SK-N-SH (cell line): ENCODE measurements around the gene OSBPL2. TPM values are rescaled to one million over a fixed set of nuclear protein-coding genes. Genes with fewer than 3 reads are reported as not detected.

Source experiments
- CTCF ChIA-PET: fragments of 300-600, 350-600 bp; formaldehyde crosslinking; extraction: SDS; loops from one replicate; lab custom pipeline; 2021; lab: Yijun Ruan, JAX
- POLR2A ChIA-PET: fragments of 350-600 bp; sonication (Branson Sonifier 250); formaldehyde crosslinking; extraction: SDS; loops from one replicate; lab custom pipeline; 2020; ENCODE audit warnings: antibody characterized with exemption, inconsistent platforms; lab: Yijun Ruan, JAX
- DNase-seq: peaks from one replicate; pipeline ENCODE4 v3.0.0; 2012
- H2AFZ ChIP-seq: fragments of 200-600 bp; sonication (generic); 2 replicates; pipeline ENCODE4 v1.8.1; 2016; ENCODE audit warnings: antibody characterized with exemption, mild to moderate bottlenecking, low read depth
- H3F3A ChIP-seq: fragments of 200-600 bp; sonication (generic); replicated peaks from 2 replicates; pipeline ENCODE3; 2016; ENCODE audit warnings: antibody characterized with exemption, mild to moderate bottlenecking; ENCODE audit not compliant: insufficient read depth
- H3K27ac ChIP-seq, 2 experiments: fragments of 200-500 bp in 1 of 2; fragments of 200-600 bp in 1 of 2; sonication (Bioruptor generic) in 1 of 2; sonication (generic), shearing (Covaris generic) in 1 of 2; 2 replicates each; pipeline versions ENCODE4 v1.5.1 to v1.6.1; 2014 to 2016; ENCODE audit warnings: low read depth in 2 of 2, inconsistent platforms in 1 of 2, low read length in 1 of 2, mild to moderate bottlenecking in 1 of 2, mixed read lengths in 1 of 2
- H3K27me3 ChIP-seq: fragments of 200-600 bp; sonication (generic), shearing (Covaris generic); 2 replicates; pipeline ENCODE4 v1.6.1; 2016; ENCODE audit warnings: mixed run types; ENCODE audit not compliant: insufficient read depth
- H3K36me3 ChIP-seq, 2 experiments: fragments of 200-500 bp in 1 of 2; fragments of 200-600 bp in 1 of 2; sonication (Bioruptor generic) in 1 of 2; sonication (generic) in 1 of 2; replicated peaks in 1 of 2; 2 replicates each; pipeline versions ENCODE3 to v1.5.1; 2014 to 2016; ENCODE audit warnings: low read length in 1 of 2, mild to moderate bottlenecking in 1 of 2; ENCODE audit not compliant: insufficient read depth in 2 of 2, control insufficient read depth in 1 of 2
- H3K4me1 ChIP-seq, 2 experiments: fragments of 200-500 bp in 1 of 2; fragments of 200-600 bp in 1 of 2; sonication (Bioruptor generic) in 1 of 2; sonication (generic), shearing (Covaris generic) in 1 of 2; 2 replicates each; pipeline versions ENCODE4 v1.5.1 to v1.6.1; 2014 to 2016; ENCODE audit warnings: low read depth in 1 of 2, low read length in 1 of 2, mixed run types in 1 of 2; ENCODE audit not compliant: insufficient read depth in 2 of 2, control insufficient read depth in 1 of 2
- H3K4me2 ChIP-seq: fragments of 200-600 bp; sonication (generic), shearing (Covaris generic); 2 replicates; pipeline ENCODE4 v1.6.1; 2017; ENCODE audit warnings: mixed run types
- H3K4me3 ChIP-seq, 2 experiments: fragments of 200-500 bp in 1 of 2; fragments of 200-600 bp in 1 of 2; sonication (Bioruptor generic) in 1 of 2; sonication (generic), shearing (Covaris generic) in 1 of 2; 2 replicates each; pipeline versions ENCODE4 v1.5.1 to v1.8.1; 2014 to 2016; ENCODE audit warnings: low read depth in 2 of 2, inconsistent platforms in 1 of 2, low read length in 1 of 2, mild to moderate bottlenecking in 1 of 2, mixed read lengths in 1 of 2, moderate library complexity in 1 of 2
- H3K79me2 ChIP-seq: fragments of 200-600 bp; sonication (generic); 2 replicates; pipeline ENCODE4 v1.8.1; 2017; ENCODE audit warnings: mild to moderate bottlenecking; ENCODE audit not compliant: insufficient read depth
- H3K9ac ChIP-seq: fragments of 200-600 bp; sonication (generic); 2 replicates; pipeline ENCODE4 v1.6.1; 2017; ENCODE audit warnings: mixed run types
- H3K9me2 ChIP-seq: fragments of 200-600 bp; sonication (generic); 2 replicates; pipeline ENCODE4 v1.6.1; 2017; ENCODE audit warnings: mixed run types
- H3K9me3 ChIP-seq: fragments of 200-600 bp; sonication (generic); 2 replicates; pipeline ENCODE4 v1.6.1; 2017; ENCODE audit warnings: mixed run types, mild to moderate bottlenecking, moderate library complexity
- H4K20me1 ChIP-seq: fragments of 200-600 bp; sonication (generic); 2 replicates; pipeline ENCODE4 v1.6.1; 2017; ENCODE audit warnings: mild to moderate bottlenecking, mixed run types; ENCODE audit not compliant: insufficient read depth
- ELF1 ChIP-seq: IDR thresholded peaks from 2 replicates; pipeline ENCODE4 v1.4.0; 2012
- EP300 ChIP-seq, 2 experiments: IDR thresholded peaks; 2 replicates each; pipeline versions ENCODE4 v1.4.0 to v1.6.1; 2012; ENCODE audit warnings: borderline replicate concordance in 1 of 2, low read depth in 1 of 2, low read length in 1 of 2
- GABPA ChIP-seq: IDR thresholded peaks from 2 replicates; pipeline ENCODE4 v1.4.0; 2012; ENCODE audit warnings: low read depth, mild to moderate bottlenecking
- JUND ChIP-seq: IDR thresholded peaks from 2 replicates; pipeline ENCODE4 v1.4.0; 2012
- MEF2A ChIP-seq: IDR thresholded peaks from 2 replicates; pipeline ENCODE4 v1.4.0; 2012; ENCODE audit warnings: low read depth, borderline replicate concordance
- MXI1 ChIP-seq: IDR thresholded peaks from 2 replicates; pipeline ENCODE4 v1.6.1; 2012; ENCODE audit warnings: mild to moderate bottlenecking, low read depth, low read length, improper control_type of control experiment
- NRF1 ChIP-seq: IDR thresholded peaks from 2 replicates; pipeline ENCODE4 v1.6.1; 2012; ENCODE audit warnings: low read depth, mild to moderate bottlenecking, low read length
- RAD21 ChIP-seq: IDR thresholded peaks from 2 replicates; pipeline ENCODE4 v1.6.1; 2012; ENCODE audit warnings: mild to moderate bottlenecking, low read length
- RCOR1 ChIP-seq: fragments of 150-350 bp; IDR thresholded peaks from 2 replicates; pipeline ENCODE4 v1.6.1; 2017; ENCODE audit warnings: antibody characterized with exemption, low read length
- RFX5 ChIP-seq: IDR thresholded peaks from 2 replicates; pipeline ENCODE4 v1.6.1; 2012; ENCODE audit warnings: mild to moderate bottlenecking, improper control_type of control experiment, low read length
- RXRA ChIP-seq: IDR thresholded peaks from 2 replicates; pipeline ENCODE4 v1.4.0; 2012; ENCODE audit warnings: low read depth, mild to moderate bottlenecking, borderline replicate concordance
- SMC3 ChIP-seq: IDR thresholded peaks from 2 replicates; pipeline ENCODE4 v1.6.1; 2012; ENCODE audit warnings: low read depth, low read length, improper control_type of control experiment
- TEAD4 ChIP-seq: IDR thresholded peaks from 2 replicates; pipeline ENCODE4 v1.4.0; 2012; ENCODE audit warnings: mild to moderate bottlenecking, borderline replicate concordance; ENCODE audit not compliant: insufficient read depth
- YY1 ChIP-seq: IDR thresholded peaks from 2 replicates; pipeline ENCODE4 v1.4.0; 2012; ENCODE audit warnings: low read depth, mild to moderate bottlenecking
- WGBS: methylation state at CpG from one replicate; pipeline ENCODE4 v1.1.6; 2017; ENCODE audit warnings: low lambda C conversion rate; 5-methylcytosine and 5-hydroxymethylcytosine counted together
- polyA plus RNA-seq, 3 experiments: library from polyadenylated mRNA; depleted of rRNA; stranded (reverse); fragments of >200 nt; gene quantifications; 2 replicates each; pipeline ENCODE4 v1.2.3, GENCODE V29; 2012
- TF ChIP-seq, protein P1 (sequence below): IDR thresholded peaks from 2 replicates; pipeline ENCODE4 v1.4.0; 2012; ENCODE audit warnings: low read depth, borderline replicate concordance
- TF ChIP-seq, protein P2 (sequence below): fragments of 150-350 bp; IDR thresholded peaks from 2 replicates; pipeline ENCODE4 v1.6.1; 2017; ENCODE audit warnings: antibody characterized with exemption, low read length, low read depth, borderline replicate concordance
- TF ChIP-seq, protein P3 (sequence below): IDR thresholded peaks from 2 replicates; pipeline ENCODE4; 2012
- TF ChIP-seq, protein P4 (sequence below): fragments of 200-600 bp; sonication (generic); IDR thresholded peaks from 2 replicates; pipeline ENCODE4 v1.6.1; 2017; ENCODE audit warnings: antibody characterized with exemption, mild to moderate bottlenecking, moderate library complexity
- TF ChIP-seq, protein P5 (sequence below): fragments of 150-350 bp; IDR thresholded peaks from 2 replicates; pipeline ENCODE4 v1.6.1; 2016; ENCODE audit warnings: mild to moderate bottlenecking, low read depth, low read length
- TF ChIP-seq, protein P6 (sequence below): IDR thresholded peaks from 2 replicates; pipeline ENCODE4 v1.4.0; 2012; ENCODE audit warnings: low read depth, borderline replicate concordance

Gene OSBPL2
- polyA plus RNA-seq, 1 of the 3 experiments (the other 2 are of a cell fraction): 17.7 TPM

DNA sequence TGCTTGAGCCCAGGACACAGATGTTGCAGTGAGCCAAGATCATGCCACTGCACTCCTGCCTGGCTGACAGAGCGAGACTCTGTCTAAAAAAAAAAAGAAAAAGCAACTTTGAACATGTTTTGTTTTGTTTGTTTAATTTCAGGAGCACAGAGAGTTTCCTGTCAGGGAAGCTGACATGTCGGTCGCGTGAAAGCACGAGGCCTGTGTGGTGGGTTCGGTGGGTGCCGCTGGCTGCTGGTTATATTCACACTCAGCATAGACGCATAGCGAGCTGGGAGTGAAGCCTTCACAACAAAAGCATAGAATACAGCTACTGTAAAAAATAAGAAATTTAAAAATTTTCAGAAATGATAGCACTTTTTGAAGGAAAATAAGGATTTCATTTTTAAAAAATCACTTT, 41.0 kb upstream of the OSBPL2 start (continued):
- TF ChIP-seq, protein P1, sequence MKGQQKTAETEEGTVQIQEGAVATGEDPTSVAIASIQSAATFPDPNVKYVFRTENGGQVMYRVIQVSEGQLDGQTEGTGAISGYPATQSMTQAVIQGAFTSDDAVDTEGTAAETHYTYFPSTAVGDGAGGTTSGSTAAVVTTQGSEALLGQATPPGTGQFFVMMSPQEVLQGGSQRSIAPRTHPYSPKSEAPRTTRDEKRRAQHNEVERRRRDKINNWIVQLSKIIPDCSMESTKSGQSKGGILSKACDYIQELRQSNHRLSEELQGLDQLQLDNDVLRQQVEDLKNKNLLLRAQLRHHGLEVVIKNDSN: no peak
- no peak for TF ChIP-seq EP300 (IDR thresholded peaks at IDR 0.05; ENCODE audit: borderline replicate concordance in 1 of 2, low read depth in 1 of 2, low read length in 1 of 2)
- no peak for TF ChIP-seq MXI1
- no peak for TF ChIP-seq JUND
- TF ChIP-seq, protein P2, sequence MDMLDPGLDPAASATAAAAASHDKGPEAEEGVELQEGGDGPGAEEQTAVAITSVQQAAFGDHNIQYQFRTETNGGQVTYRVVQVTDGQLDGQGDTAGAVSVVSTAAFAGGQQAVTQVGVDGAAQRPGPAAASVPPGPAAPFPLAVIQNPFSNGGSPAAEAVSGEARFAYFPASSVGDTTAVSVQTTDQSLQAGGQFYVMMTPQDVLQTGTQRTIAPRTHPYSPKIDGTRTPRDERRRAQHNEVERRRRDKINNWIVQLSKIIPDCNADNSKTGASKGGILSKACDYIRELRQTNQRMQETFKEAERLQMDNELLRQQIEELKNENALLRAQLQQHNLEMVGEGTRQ: no peak
- TF ChIP-seq RFX5: no peak
- no peak for TF ChIP-seq RXRA
- no peak for TF ChIP-seq TEAD4
- no peak for TF ChIP-seq ELF1
- TF ChIP-seq YY1: no peak
- TF ChIP-seq MEF2A: no peak
- no peak for TF ChIP-seq RAD21
- TF ChIP-seq, all 33 proteins: peak for 0

DNA sequence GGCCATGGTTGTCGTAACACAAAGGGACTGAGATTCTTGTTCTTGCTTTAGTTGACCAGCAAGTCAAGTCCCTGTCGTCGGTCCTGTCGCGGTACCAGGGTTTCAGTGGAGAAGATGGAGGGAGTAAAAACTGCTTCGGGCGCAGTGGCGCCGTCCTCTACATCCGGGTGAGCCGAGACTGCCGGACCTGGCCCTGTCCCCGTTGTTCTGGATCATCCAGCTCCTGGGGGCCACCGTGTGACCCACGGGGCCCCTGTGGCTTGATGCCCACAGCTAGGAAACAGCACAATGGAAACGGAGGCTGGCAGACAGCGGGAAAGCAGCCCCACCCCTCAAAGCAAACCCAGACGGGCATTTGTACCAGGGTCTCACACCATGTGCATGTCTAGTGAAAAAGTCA, 40.5 kb upstream of the OSBPL2 start:
- no peaks in the 10 kb centered on the region for H4K20me1 ChIP-seq
- POLR2A ChIA-PET: interaction anchor here (0.6 kb wide), 1 partner anchor 26 kb away, joined by 3 read pairs; no protein-coding TSS in a partner anchor
- WGBS: 98% methylated on average over 14 of the region's 18 CpGs
- H3K27ac ChIP-seq: no peak overlapping the region
- H3F3A ChIP-seq: no peaks in the 10 kb centered on the region
- no peak for DNase-seq
- no peak overlapping the region for H2AFZ ChIP-seq
- no peaks in the 10 kb centered on the region for H3K4me1 ChIP-seq
- no peak overlapping the region for H3K4me2 ChIP-seq
- H3K36me3 ChIP-seq: peaks cover 22 to 60% of the 10 kb centered on the region in 2 experiments
- H3K27me3 ChIP-seq: no peaks in the 10 kb centered on the region
- H3K9me2 ChIP-seq: no peaks in the 10 kb centered on the region
- CTCF ChIA-PET: interaction anchor here (0.7 to 1.8 kb wide), 4 partner anchors 41 to 187 kb away, joined by 3 to 5 read pairs (median 3); no protein-coding TSS in a partner anchor
- H3K9me3 ChIP-seq: no peaks in the 10 kb centered on the region
- H3K9ac ChIP-seq: no peak overlapping the region
- H3K4me3 ChIP-seq: no peak overlapping the region
- no peaks in the 10 kb centered on the region; the same call in 1 of the 2 replicates for H3K79me2 ChIP-seq
- TF ChIP-seq MXI1 (no peak), NRF1 (no peak), YY1 (no peak), TEAD4 (no peak), JUND (no peak), SMC3 (no peak), GABPA (no peak), RAD21 (no peak), ELF1 (no peak), RCOR1 (no peak)
- TF ChIP-seq, protein P3, sequence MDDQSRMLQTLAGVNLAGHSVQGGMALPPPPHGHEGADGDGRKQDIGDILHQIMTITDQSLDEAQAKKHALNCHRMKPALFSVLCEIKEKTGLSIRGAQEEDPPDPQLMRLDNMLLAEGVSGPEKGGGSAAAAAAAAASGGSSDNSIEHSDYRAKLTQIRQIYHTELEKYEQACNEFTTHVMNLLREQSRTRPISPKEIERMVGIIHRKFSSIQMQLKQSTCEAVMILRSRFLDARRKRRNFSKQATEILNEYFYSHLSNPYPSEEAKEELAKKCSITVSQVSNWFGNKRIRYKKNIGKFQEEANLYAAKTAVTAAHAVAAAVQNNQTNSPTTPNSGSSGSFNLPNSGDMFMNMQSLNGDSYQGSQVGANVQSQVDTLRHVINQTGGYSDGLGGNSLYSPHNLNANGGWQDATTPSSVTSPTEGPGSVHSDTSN: no peak
- TF ChIP-seq, protein P4, sequence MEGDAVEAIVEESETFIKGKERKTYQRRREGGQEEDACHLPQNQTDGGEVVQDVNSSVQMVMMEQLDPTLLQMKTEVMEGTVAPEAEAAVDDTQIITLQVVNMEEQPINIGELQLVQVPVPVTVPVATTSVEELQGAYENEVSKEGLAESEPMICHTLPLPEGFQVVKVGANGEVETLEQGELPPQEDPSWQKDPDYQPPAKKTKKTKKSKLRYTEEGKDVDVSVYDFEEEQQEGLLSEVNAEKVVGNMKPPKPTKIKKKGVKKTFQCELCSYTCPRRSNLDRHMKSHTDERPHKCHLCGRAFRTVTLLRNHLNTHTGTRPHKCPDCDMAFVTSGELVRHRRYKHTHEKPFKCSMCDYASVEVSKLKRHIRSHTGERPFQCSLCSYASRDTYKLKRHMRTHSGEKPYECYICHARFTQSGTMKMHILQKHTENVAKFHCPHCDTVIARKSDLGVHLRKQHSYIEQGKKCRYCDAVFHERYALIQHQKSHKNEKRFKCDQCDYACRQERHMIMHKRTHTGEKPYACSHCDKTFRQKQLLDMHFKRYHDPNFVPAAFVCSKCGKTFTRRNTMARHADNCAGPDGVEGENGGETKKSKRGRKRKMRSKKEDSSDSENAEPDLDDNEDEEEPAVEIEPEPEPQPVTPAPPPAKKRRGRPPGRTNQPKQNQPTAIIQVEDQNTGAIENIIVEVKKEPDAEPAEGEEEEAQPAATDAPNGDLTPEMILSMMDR: no peak
- TF ChIP-seq, protein P2: no peak
- TF ChIP-seq, protein P5, sequence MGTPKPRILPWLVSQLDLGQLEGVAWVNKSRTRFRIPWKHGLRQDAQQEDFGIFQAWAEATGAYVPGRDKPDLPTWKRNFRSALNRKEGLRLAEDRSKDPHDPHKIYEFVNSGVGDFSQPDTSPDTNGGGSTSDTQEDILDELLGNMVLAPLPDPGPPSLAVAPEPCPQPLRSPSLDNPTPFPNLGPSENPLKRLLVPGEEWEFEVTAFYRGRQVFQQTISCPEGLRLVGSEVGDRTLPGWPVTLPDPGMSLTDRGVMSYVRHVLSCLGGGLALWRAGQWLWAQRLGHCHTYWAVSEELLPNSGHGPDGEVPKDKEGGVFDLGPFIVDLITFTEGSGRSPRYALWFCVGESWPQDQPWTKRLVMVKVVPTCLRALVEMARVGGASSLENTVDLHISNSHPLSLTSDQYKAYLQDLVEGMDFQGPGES: no peak
- TF ChIP-seq, protein P6, sequence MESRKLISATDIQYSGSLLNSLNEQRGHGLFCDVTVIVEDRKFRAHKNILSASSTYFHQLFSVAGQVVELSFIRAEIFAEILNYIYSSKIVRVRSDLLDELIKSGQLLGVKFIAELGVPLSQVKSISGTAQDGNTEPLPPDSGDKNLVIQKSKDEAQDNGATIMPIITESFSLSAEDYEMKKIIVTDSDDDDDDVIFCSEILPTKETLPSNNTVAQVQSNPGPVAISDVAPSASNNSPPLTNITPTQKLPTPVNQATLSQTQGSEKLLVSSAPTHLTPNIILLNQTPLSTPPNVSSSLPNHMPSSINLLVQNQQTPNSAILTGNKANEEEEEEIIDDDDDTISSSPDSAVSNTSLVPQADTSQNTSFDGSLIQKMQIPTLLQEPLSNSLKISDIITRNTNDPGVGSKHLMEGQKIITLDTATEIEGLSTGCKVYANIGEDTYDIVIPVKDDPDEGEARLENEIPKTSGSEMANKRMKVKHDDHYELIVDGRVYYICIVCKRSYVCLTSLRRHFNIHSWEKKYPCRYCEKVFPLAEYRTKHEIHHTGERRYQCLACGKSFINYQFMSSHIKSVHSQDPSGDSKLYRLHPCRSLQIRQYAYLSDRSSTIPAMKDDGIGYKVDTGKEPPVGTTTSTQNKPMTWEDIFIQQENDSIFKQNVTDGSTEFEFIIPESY: no peak
